Right atrium auricular region (tissue), 2 donors: Measurements from ENCODE around the gene MAN1B1. TPM values are rescaled to one million over a fixed set of nuclear protein-coding genes. Genes with fewer than 3 reads are reported as not detected.

Source experiments
- DNase-seq: peaks from one replicate; pipeline ENCODE4 v3.0.0-alpha.2; 2019; ENCODE audit warnings: low spot score
- H3K27ac ChIP-seq, 2 donors: fragments of 200-600 bp; sonication (generic); 1 replicate in 1 of 2; 2 replicates in 1 of 2; pipeline ENCODE4 v1.5.1; 2016 to 2019
- H3K27me3 ChIP-seq, 2 donors: fragments of 200-600 bp; sonication (generic); one replicate each; pipeline versions ENCODE4 v1.5.1 to v1.6.0; 2017 to 2019
- H3K36me3 ChIP-seq: fragments of 200-600 bp; sonication (generic); one replicate; pipeline ENCODE4 v1.5.1; 2016
- H3K4me1 ChIP-seq, 2 donors: fragments of 200-600 bp; sonication (generic); one replicate each; pipeline versions ENCODE4 v1.5.1 to v1.6.0; 2017 to 2019
- H3K4me3 ChIP-seq, 2 donors: fragments of 200-600 bp; sonication (generic); 1 replicate in 1 of 2; 2 replicates in 1 of 2; pipeline ENCODE4 v1.5.1; 2017 to 2019; ENCODE audit warnings: mild to moderate bottlenecking in 1 of 2, moderate library complexity in 1 of 2
- H3K9me3 ChIP-seq, 2 donors: fragments of 200-600 bp; sonication (generic); one replicate each; pipeline ENCODE4 v1.5.1; 2019
- total RNA-seq, 2 donors: library from RNA; depleted of rRNA; stranded (reverse); fragments of >200 nt; gene quantifications; one replicate each; pipeline ENCODE4 v1.1.0, GENCODE V29; 2016
- TF ChIP-seq, protein P1 (sequence below), 2 donors: fragments of 200-600 bp; sonication (generic); IDR thresholded peaks; one replicate each; pipeline ENCODE4 v1.5.1; 2019; ENCODE audit warnings: antibody characterized with exemption in 2 of 2

The MAN1B1 gene
- total RNA-seq, 2 donors from 2014 or later, result 20.9 to 26.8 TPM

DNA sequence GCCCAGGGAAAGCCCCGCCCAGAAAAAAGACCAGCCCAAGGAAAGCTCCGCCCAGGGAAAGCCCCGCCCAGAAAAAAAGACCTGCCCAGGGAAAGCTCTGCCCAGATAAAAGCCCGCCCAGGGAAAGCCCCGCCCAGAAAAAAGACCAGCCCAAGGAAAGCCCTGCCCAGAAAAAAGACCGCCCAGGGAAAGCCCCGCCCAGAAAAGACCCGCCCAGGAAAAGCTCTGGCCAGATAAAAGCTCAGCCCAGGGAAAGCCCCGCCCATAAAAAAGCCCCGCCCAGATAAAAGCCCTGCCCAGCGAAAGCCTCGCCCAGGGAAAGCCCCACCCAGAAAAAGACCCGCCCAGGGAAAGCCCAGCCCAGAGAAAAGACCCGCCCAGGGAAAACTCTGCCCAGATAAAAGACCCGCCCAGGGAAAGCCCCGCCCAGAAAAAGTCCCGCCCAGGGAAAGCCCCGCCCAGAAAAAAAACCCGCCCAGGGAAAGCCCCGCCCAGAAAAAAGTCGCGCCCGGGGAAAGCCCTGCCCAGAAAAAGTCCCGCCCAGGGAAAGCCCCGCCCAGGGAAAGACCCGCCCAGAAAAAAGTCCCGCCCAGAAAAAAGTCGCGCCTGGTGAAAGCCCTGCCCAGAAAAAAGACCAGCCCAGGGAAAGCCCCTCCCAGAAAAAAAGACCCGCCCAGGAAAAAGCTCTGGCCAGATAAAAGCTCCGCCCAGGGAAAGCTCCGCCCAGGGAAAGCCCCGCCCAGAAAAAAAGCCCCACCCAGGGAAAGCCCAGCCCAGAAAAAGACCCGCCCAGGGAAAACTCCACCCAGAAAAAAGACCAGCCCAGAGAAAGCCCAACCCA lies 64.1 kb downstream of the MAN1B1 start:
- no peaks in the 10 kb centered on the region for H3K9me3 ChIP-seq
- H3K36me3 ChIP-seq, result no peaks in the 10 kb centered on the region
- no peaks in the 10 kb centered on the region for H3K4me1 ChIP-seq
- TF ChIP-seq, protein P1, sequence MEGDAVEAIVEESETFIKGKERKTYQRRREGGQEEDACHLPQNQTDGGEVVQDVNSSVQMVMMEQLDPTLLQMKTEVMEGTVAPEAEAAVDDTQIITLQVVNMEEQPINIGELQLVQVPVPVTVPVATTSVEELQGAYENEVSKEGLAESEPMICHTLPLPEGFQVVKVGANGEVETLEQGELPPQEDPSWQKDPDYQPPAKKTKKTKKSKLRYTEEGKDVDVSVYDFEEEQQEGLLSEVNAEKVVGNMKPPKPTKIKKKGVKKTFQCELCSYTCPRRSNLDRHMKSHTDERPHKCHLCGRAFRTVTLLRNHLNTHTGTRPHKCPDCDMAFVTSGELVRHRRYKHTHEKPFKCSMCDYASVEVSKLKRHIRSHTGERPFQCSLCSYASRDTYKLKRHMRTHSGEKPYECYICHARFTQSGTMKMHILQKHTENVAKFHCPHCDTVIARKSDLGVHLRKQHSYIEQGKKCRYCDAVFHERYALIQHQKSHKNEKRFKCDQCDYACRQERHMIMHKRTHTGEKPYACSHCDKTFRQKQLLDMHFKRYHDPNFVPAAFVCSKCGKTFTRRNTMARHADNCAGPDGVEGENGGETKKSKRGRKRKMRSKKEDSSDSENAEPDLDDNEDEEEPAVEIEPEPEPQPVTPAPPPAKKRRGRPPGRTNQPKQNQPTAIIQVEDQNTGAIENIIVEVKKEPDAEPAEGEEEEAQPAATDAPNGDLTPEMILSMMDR (IDR thresholded peaks at IDR 0.05), result no peak
- no peak overlapping the region for H3K4me3 ChIP-seq
- DNase-seq, result no peak
- no peak overlapping the region for H3K27ac ChIP-seq
- peaks cover 0 to 4% of the 10 kb centered on the region in 2 donors for H3K27me3 ChIP-seq

DNA sequence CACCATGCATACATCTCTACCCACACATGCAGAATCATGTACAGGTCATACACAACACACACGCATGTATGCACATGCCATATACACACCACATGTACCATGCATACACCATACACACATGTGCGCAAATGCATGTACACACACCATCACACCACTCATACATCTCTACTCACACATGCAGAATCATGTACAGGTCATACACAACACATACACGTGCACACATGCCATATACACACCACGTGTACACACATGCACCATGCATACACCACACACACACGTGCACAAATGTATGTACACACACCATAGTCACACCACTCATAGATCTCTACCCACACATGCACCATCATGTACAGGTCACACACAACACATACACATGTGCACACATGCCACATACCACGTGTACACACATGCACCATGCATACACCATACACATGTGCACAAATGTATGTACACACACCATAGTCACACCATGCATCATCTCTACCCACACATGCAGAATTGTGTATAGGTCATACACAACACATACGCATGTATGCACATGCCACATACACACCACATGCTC lies 66.1 kb downstream of the MAN1B1 start:
- no peaks in the 10 kb centered on the region for H3K9me3 ChIP-seq
- H3K27me3 ChIP-seq, result no peaks in the 10 kb centered on the region
- TF ChIP-seq, protein P1 (IDR thresholded peaks at IDR 0.05), result no peak
- peaks cover 0 to 11% of the 10 kb centered on the region in 2 donors for H3K4me1 ChIP-seq
- H3K36me3 ChIP-seq, result no peaks in the 10 kb centered on the region
- H3K27ac ChIP-seq, result no peak overlapping the region
- DNase-seq, result no peak
- H3K4me3 ChIP-seq, result no peak overlapping the region

DNA sequence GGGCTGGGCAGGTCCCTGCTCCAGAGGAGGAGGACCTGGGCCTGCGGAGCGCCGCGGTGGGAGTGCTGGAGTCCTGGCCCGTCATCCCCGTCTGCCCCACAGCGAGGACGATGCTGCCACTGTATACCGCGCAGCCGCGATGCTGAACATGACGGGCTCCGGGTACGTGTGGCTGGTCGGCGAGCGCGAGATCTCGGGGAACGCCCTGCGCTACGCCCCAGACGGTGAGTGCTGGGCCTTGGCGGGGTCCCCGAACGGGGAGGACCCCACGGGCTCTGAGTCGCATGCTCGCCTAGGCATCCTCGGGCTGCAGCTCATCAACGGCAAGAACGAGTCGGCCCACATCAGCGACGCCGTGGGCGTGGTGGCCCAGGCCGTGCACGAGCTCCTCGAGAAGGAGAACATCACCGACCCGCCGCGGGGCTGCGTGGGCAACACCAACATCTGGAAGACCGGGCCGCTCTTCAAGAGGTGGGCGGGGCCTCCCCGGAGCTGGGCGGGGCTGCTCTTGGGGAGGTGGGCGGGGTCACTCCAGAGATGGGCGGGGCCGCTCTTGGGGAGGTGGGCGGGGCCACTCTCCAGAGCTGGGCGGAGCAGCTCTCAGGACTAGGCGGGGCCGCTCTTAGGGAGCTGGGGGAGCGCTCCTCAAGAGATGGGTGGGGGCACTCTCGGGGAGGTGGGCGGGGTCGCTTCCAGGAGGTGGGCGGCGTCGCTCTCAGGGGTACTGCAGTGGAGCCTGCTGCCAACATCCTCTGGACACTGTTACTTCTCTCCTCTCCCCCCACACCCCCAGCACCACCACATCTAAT lies 70.0 kb downstream of the MAN1B1 start:
- peaks cover 0 to 18% of the 10 kb centered on the region in 2 donors for H3K4me1 ChIP-seq
- TF ChIP-seq, protein P1 (IDR thresholded peaks at IDR 0.05), result no peak
- no peak for DNase-seq
- H3K27ac ChIP-seq, result no peak overlapping the region
- no peaks in the 10 kb centered on the region for H3K36me3 ChIP-seq
- no peaks in the 10 kb centered on the region for H3K9me3 ChIP-seq
- peak overlapping the region in 1 of 2 donors; percentile 16 for H3K4me3 ChIP-seq
- H3K27me3 ChIP-seq, result peaks cover 13 to 24% of the 10 kb centered on the region in 2 donors

DNA sequence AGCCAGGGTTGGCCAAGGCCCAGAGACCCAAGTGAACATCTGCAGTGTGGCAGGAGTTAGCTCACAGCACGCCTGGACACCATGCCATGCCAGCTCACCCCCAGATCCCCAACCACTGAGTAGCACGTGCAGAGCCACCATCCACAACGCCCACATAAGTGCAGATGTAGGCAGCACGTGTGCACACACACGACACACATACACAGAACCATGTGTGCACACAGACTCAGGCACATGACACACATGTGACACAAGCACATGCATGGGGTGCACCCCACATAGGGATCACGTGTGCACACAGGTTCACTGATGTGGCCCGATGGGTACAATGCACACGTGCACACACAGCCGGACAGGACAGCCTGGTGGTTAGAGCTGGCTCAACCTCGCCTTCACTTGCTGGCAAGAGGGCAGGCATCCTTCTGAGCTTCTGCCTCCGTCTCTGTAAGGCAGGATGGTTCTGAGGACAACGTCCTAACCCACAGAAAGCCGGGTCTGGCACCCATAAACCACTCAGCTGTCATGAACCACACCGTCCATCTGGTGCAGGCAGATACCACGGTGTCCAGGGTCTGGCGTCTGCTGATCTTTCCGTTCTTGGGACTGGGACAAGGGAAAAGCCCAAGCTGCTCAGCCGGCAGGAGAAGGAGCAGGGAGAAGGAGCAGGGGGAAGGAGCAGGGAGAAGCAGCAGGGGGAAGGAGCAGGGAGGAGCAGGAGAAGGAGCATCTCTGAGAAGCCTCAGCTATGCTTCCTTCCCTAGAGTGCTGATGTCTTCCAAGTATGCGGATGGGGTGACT lies 71.0 kb downstream of the MAN1B1 start:
- peaks cover 0 to 29% of the 10 kb centered on the region in 2 donors for H3K4me1 ChIP-seq
- TF ChIP-seq, protein P1 (IDR thresholded peaks at IDR 0.05), result no peak
- no peak overlapping the region for H3K27ac ChIP-seq
- H3K4me3 ChIP-seq, result no peak overlapping the region
- no peak for DNase-seq
- peaks cover 13 to 34% of the 10 kb centered on the region in 2 donors for H3K27me3 ChIP-seq
- no peaks in the 10 kb centered on the region for H3K36me3 ChIP-seq
- no peaks in the 10 kb centered on the region for H3K9me3 ChIP-seq

DNA sequence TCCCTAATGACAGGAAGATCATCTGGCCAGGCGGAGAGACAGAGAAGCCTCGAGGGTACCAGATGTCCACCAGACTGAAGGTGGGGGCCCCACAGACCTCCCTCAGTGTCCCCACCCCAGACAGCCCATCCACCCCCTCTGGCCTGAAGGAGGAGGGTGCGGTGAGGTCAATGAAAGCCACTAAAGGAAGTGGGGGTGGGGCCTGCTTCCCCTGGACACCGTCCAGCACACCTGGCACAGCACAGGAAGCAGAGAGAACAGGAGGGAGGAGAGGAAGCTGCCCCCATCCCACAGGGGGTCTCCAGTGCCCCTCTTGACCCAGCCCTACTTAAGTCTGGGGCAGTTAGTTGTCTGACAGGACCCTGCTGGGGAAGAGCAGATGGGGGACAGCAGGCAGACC lies 71.8 kb downstream of the MAN1B1 start:
- H3K36me3 ChIP-seq, result no peaks in the 10 kb centered on the region
- TF ChIP-seq, protein P1 (IDR thresholded peaks at IDR 0.05), result no peak
- no peak overlapping the region for H3K27ac ChIP-seq
- no peak overlapping the region for H3K4me3 ChIP-seq
- H3K9me3 ChIP-seq, result no peaks in the 10 kb centered on the region
- H3K27me3 ChIP-seq, result peaks cover 19 to 42% of the 10 kb centered on the region in 2 donors
- peaks cover 0 to 37% of the 10 kb centered on the region in 2 donors for H3K4me1 ChIP-seq
- DNase-seq, result no peak
